ENCODE measurements around the gene LARP1.

Gene LARP1

GRCh38 chr5:154801083-154801482, 45.9 kb downstream of the LARP1 start:
- TF ChIP-seq EZH2phosphoT487 (IDR thresholded peaks at IDR 0.05; ENCODE audit: borderline replicate concordance, low read length) (no peak), CTCF (IDR thresholded peaks at IDR 0.05; ENCODE audit: low read depth, low read length, poor library complexity, severe bottlenecking) (no peak)
- no peaks in the 10 kb centered on the region; the same call in 1 of the 2 replicates for H4K20me1 ChIP-seq (ENCODE audit: control insufficient read depth, insufficient read depth, low read depth, low read length)

GRCh38 chr5:154802050-154802449, 46.9 kb downstream of the LARP1 start:
- no peaks in the 10 kb centered on the region; the same call in 1 of the 2 replicates for H4K20me1 ChIP-seq (ENCODE audit: control insufficient read depth, insufficient read depth, low read depth, low read length)
- no peak for TF ChIP-seq EZH2phosphoT487 (IDR thresholded peaks at IDR 0.05; ENCODE audit: borderline replicate concordance, low read length)
- no peak for TF ChIP-seq CTCF (IDR thresholded peaks at IDR 0.05; ENCODE audit: low read depth, low read length, poor library complexity, severe bottlenecking)
- no peaks in the 10 kb centered on the region for H3K4me1 ChIP-seq (ENCODE audit: control insufficient read depth, low read length)
- H3K27ac ChIP-seq (ENCODE audit: low read depth, low read length): no peak overlapping the region
- H3K27me3 ChIP-seq (ENCODE audit: control insufficient read depth, low read length): no peaks in the 10 kb centered on the region
- no peaks in the 10 kb centered on the region for H3K9me3 ChIP-seq (ENCODE audit: control insufficient read depth, insufficient read depth, low read length)
- H3K79me2 ChIP-seq (ENCODE audit: control insufficient read depth, low read length): peaks cover 29% of the 10 kb centered on the region
- no peak overlapping the region for H3K4me2 ChIP-seq (ENCODE audit: low read length)
- no peaks in the 10 kb centered on the region for H3K9me2 ChIP-seq (replicated peaks; ENCODE audit: control insufficient read depth, low read length)
- H3K4me3 ChIP-seq (ENCODE audit: low read length): no peak overlapping the region
- peaks cover 98% of the 10 kb centered on the region for H3K36me3 ChIP-seq (ENCODE audit: control insufficient read depth, low read length)
- no peaks in the 10 kb centered on the region for H3F3A ChIP-seq (ENCODE audit: control insufficient read depth, insufficient read depth)

More at GRCh38 chr5:154801083-154801482, 45.9 kb downstream of the LARP1 start:
- Histone ChIP-seq H3K9me3 (ENCODE audit: control insufficient read depth, insufficient read depth, low read length) (no peaks in the 10 kb centered on the region), H3K27ac (ENCODE audit: low read depth, low read length) (no peak overlapping the region), H3K36me3 (ENCODE audit: control insufficient read depth, low read length) (peaks cover 98% of the 10 kb centered on the region), H3F3A (ENCODE audit: control insufficient read depth, insufficient read depth) (no peaks in the 10 kb centered on the region), H3K4me1 (ENCODE audit: control insufficient read depth, low read length) (no peaks in the 10 kb centered on the region), H3K79me2 (ENCODE audit: control insufficient read depth, low read length) (peaks cover 38% of the 10 kb centered on the region), H3K4me2 (ENCODE audit: low read length) (no peak overlapping the region), H3K27me3 (ENCODE audit: control insufficient read depth, low read length) (no peaks in the 10 kb centered on the region), H3K9me2 (replicated peaks; ENCODE audit: control insufficient read depth, low read length) (no peaks in the 10 kb centered on the region), H3K4me3 (ENCODE audit: low read length) (no peak overlapping the region)

- H3K27ac ChIP-seq (ENCODE audit: low read depth, low read length): no peak overlapping the region
- peaks cover 16% of the 10 kb centered on the region; the same call in 1 of the 2 replicates for H3F3A ChIP-seq (ENCODE audit: control insufficient read depth, insufficient read depth)
- no peak overlapping the region for H3K4me2 ChIP-seq (ENCODE audit: low read length)
- H3K79me2 ChIP-seq (ENCODE audit: control insufficient read depth, low read length): peaks cover 18% of the 10 kb centered on the region
- H4K20me1 ChIP-seq (ENCODE audit: control insufficient read depth, insufficient read depth, low read depth, low read length): no peaks in the 10 kb centered on the region
- no peaks in the 10 kb centered on the region for H3K9me3 ChIP-seq (ENCODE audit: control insufficient read depth, insufficient read depth, low read length)
- peaks cover 93% of the 10 kb centered on the region for H3K36me3 ChIP-seq (ENCODE audit: control insufficient read depth, low read length)
- H3K27me3 ChIP-seq (ENCODE audit: control insufficient read depth, low read length): no peaks in the 10 kb centered on the region
- TF ChIP-seq EZH2phosphoT487 (IDR thresholded peaks at IDR 0.05; ENCODE audit: borderline replicate concordance, low read length): no peak
- TF ChIP-seq CTCF (IDR thresholded peaks at IDR 0.05; ENCODE audit: low read depth, low read length, poor library complexity, severe bottlenecking): no peak
- no peaks in the 10 kb centered on the region for H3K9me2 ChIP-seq (replicated peaks; ENCODE audit: control insufficient read depth, low read length)
- no peaks in the 10 kb centered on the region for H3K4me1 ChIP-seq (ENCODE audit: control insufficient read depth, low read length)
- no peak overlapping the region for H3K4me3 ChIP-seq (ENCODE audit: low read length)
These were observed 51.0 kb downstream of the LARP1 start for GRCh38 chr5:154806176-154806575.
